GM23338 (cell line): ENCODE results near the gene CORT. TPM values are rescaled to one million over a fixed set of nuclear protein-coding genes. Genes with fewer than 3 reads are reported as not detected.

Source experiments
- ATAC-seq: fragments of 200-7000 bp; cut with Tn5 transposase; 3 replicates; pipeline ENCODE4 v1.9.1; 2020
- DNase-seq: peaks from one replicate; pipeline ENCODE4 v3.0.0-alpha.2; 2015; ENCODE audit warnings: low spot score
- H2AFZ ChIP-seq: fragments of 200-600 bp; sonication (generic); 2 replicates; pipeline ENCODE4 v1.8.0; 2016; ENCODE audit warnings: antibody characterized with exemption, mild to moderate bottlenecking, moderate library complexity
- H3F3A ChIP-seq: fragments of 200-600 bp; sonication (generic); replicated peaks from 2 replicates; pipeline ENCODE4 v1.8.0; 2017; ENCODE audit warnings: antibody characterized with exemption, mixed run types, low read depth
- H3K27ac ChIP-seq: fragments of 200-600 bp; sonication (generic); 2 replicates; pipeline ENCODE4 v1.6.1; 2016; ENCODE audit warnings: low read depth
- H3K27me3 ChIP-seq: fragments of 200-600 bp; sonication (generic); 2 replicates; pipeline ENCODE4 v1.8.0; 2016; ENCODE audit warnings: mild to moderate bottlenecking, mixed run types, moderate library complexity; ENCODE audit not compliant: insufficient read depth
- H3K36me3 ChIP-seq: fragments of 200-600 bp; sonication (generic); 2 replicates; pipeline ENCODE4 v1.8.0; 2016; ENCODE audit warnings: mild to moderate bottlenecking; ENCODE audit not compliant: insufficient read depth
- H3K4me1 ChIP-seq: fragments of 200-600 bp; sonication (generic); 2 replicates; pipeline ENCODE4 v1.8.0; 2016; ENCODE audit warnings: mild to moderate bottlenecking, moderate library complexity; ENCODE audit not compliant: insufficient read depth
- H3K4me2 ChIP-seq: fragments of 200-600 bp; sonication (generic); 2 replicates; pipeline ENCODE4 v1.7.1; 2017; ENCODE audit warnings: mixed run types
- H3K4me3 ChIP-seq: fragments of 200-600 bp; sonication (generic); 2 replicates; pipeline ENCODE4 v1.6.1; 2016; ENCODE audit warnings: mixed run types
- H3K79me2 ChIP-seq: fragments of 200-600 bp; sonication (generic); replicated peaks from 2 replicates; pipeline ENCODE4 v1.8.0; 2017; ENCODE audit warnings: mild to moderate bottlenecking; ENCODE audit not compliant: insufficient read depth
- H3K9me2 ChIP-seq: fragments of 200-600 bp; sonication (generic); 2 replicates; pipeline ENCODE4 v1.8.0; 2017; ENCODE audit not compliant: insufficient read depth
- H4K20me1 ChIP-seq: fragments of 200-600 bp; sonication (generic); replicated peaks from 2 replicates; pipeline ENCODE4 v1.8.0; 2017; ENCODE audit warnings: mild to moderate bottlenecking; ENCODE audit not compliant: insufficient read depth
- H3K27ac Mint-ChIP-seq: 2 replicates; pipeline ENCODE4 v1.8.0; 2020; ENCODE audit warnings: inconsistent platforms, mild to moderate bottlenecking, moderate library complexity, mixed read lengths
- H3K27me3 Mint-ChIP-seq: 3 replicates; pipeline ENCODE4 v1.8.0; 2022; ENCODE audit warnings: low read depth, mild to moderate bottlenecking, moderate library complexity, mixed read lengths, inconsistent platforms; ENCODE audit not compliant: insufficient read depth, poor library complexity
- H3K36me3 Mint-ChIP-seq: 3 replicates; pipeline ENCODE4 v1.8.0; 2021; ENCODE audit warnings: low read depth, mild to moderate bottlenecking, inconsistent platforms, moderate library complexity, mixed read lengths
- H3K4me1 Mint-ChIP-seq: 3 replicates; pipeline ENCODE4 v1.8.0; 2020; ENCODE audit warnings: mild to moderate bottlenecking, inconsistent platforms, mixed read lengths
- H3K4me3 Mint-ChIP-seq: 3 replicates; pipeline ENCODE4 v1.8.0; 2021; ENCODE audit warnings: moderate library complexity, mild to moderate bottlenecking, inconsistent platforms, mixed read lengths
- H3K9me3 Mint-ChIP-seq: 3 replicates; pipeline ENCODE4 v1.8.0; 2020; ENCODE audit warnings: moderate library complexity, mild to moderate bottlenecking, inconsistent platforms, mixed read lengths
- CREB1 ChIP-seq: fragments of 250-450 bp; sonication (Bioruptor Pico); IDR thresholded peaks from 2 replicates; pipeline ENCODE4 v1.5.0; 2020; ENCODE audit warnings: low read depth, mild to moderate bottlenecking, moderate library complexity
- EZH2 ChIP-seq: fragments of 200-600 bp; sonication (generic); IDR thresholded peaks from one replicate; pipeline ENCODE4 v1.8.0; 2017; ENCODE audit warnings: antibody characterized with exemption, mild to moderate bottlenecking, low read depth; ENCODE audit not compliant: unreplicated experiment
- EZH2phosphoT487 ChIP-seq: fragments of 200-600 bp; sonication (generic); IDR thresholded peaks from one replicate; pipeline ENCODE4 v1.8.1; 2018; ENCODE audit warnings: antibody characterized with exemption; ENCODE audit not compliant: unreplicated experiment
- JUNB ChIP-seq: IDR thresholded peaks from one replicate; pipeline ENCODE4 v1.6.1; 2016; ENCODE audit warnings: antibody characterized with exemption; ENCODE audit not compliant: unreplicated experiment
- NANOG ChIP-seq: IDR thresholded peaks from 2 replicates; pipeline ENCODE4 v1.6.1; 2016; ENCODE audit warnings: antibody characterized with exemption, borderline replicate concordance
- POLR2AphosphoS5 ChIP-seq: IDR thresholded peaks from 2 replicates; pipeline ENCODE4 v1.6.1; 2016; ENCODE audit warnings: antibody characterized with exemption, low read depth
- STAT1 ChIP-seq: IDR thresholded peaks from one replicate; pipeline ENCODE4 v1.6.1; 2016; ENCODE audit warnings: antibody characterized with exemption; ENCODE audit not compliant: unreplicated experiment
- ZNF114 ChIP-seq: fragments of 250-450 bp; sonication (Bioruptor Pico); IDR thresholded peaks from 2 replicates; pipeline ENCODE4 v1.5.0; 2020; ENCODE audit warnings: mild to moderate bottlenecking, moderate library complexity
- ZNF331 ChIP-seq: fragments of 250-450 bp; sonication (Bioruptor Pico); IDR thresholded peaks from 2 replicates; pipeline ENCODE4 v1.5.0; 2020; ENCODE audit warnings: low read depth, mild to moderate bottlenecking, moderate library complexity
- polyA plus RNA-seq: library from polyadenylated mRNA; unstranded; fragments of >200 nt; fragmentation: Nextera tagmentation; extraction: Ambion mirVana; gene quantifications from 2 replicates; pipeline ENCODE4 v1.2.1, GENCODE V29; 2016
- total RNA-seq: library from RNA; depleted of rRNA; stranded (reverse); fragments of >200 nt; shearing (Covaris generic); gene quantifications from 2 replicates; pipeline ENCODE4 v1.2.3, GENCODE V29; 2014
- TF ChIP-seq, protein P1 (sequence below): IDR thresholded peaks from one replicate; pipeline ENCODE4 v1.6.1; 2018; ENCODE audit warnings: antibody characterized with exemption; ENCODE audit not compliant: unreplicated experiment
- TF ChIP-seq, protein P2 (sequence below): IDR thresholded peaks from 2 replicates; pipeline ENCODE4 v1.6.1; 2016; ENCODE audit warnings: antibody characterized with exemption
- TF ChIP-seq, protein P3 (sequence below), 2 experiments: fragments of 200-600 bp in 1 of 2; sonication (generic) in 1 of 2; conservative IDR thresholded peaks; 2 replicates each; pipeline versions ENCODE4 v1.5.1 to v1.6.1; 2016 to 2017; ENCODE audit warnings: antibody characterized with exemption in 2 of 2, low read depth in 2 of 2, mild to moderate bottlenecking in 2 of 2, moderate library complexity in 1 of 2

CORT gene
- total and polyA plus RNA-seq, 2 experiments from 2014 or later = 1.4 TPM; not detected in 1

DNA sequence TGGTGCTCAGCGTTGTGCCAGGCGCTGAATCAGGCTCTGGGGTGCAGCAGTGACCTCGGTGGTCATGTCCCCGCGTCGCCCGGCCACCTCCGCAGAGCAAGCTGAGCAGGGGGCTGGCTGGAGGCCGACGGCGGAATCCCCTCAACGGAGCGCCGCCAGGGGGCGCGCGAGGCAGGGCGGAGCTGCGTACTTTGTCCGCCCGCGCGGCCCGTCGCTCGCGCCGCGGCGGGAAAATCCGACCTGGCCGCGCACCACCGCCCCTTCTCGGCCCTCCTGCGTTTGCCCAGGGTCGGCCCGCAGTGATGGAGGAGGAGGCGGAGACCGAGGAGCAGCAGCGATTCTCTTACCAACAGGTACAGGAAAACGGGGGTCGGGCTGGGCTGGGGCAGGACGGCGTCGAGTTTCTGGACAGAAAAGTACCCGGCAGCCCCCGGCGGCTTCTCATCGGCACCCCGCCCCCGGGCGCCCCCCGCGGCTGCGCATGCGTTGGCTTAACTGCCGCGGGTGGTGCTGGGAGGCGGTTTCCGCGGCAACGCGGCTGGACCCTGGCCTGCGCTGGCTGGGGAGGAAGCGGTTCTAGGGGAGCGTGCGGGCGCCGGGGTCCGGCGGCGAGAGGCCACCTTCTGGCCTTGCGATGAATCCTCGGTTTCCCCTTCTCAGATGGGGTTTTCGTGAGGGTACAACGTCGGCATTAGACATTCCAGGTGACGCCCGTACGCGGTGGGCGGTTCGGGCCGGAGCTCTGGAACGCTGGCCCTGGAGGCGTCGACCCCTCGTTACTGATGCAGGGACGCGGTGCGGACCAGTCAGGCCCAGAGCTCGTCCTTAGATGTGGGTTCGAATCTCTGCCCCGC is 19.4 kb upstream of the CORT start, which contains the start of gene CENPS:
CENPS (plus strand) TSS at position 218 of the 854 bp plus-strand sequence; CDS start at position 303, 85 bp downstream.
- ATAC-seq = peak; percentile 92
- peak within 1 kb of the TSS; percentile 97 for H2AFZ ChIP-seq
- H3K4me2 ChIP-seq = peak within 1 kb of the TSS; percentile 83
- no peaks in the 10 kb centered on the region for H3K27me3 ChIP-seq
- H3K79me2 ChIP-seq = no peaks in the 10 kb centered on the region; the same call in 1 of the 2 replicates
- H3K9me2 ChIP-seq = no peaks in the 10 kb centered on the region
- Mint-ChIP-seq H3K36me3 (peaks cover 5% of the 10 kb centered on the region; the same call in 2 of the 3 replicates), H3K27me3 (peaks cover 11% of the 10 kb centered on the region), H3K4me1 (peaks cover 15% of the 10 kb centered on the region), H3K9me3 (no peaks in the 10 kb centered on the region), H3K27ac (peak within 1 kb of the TSS; percentile 97), H3K4me3 (peak within 1 kb of the TSS; percentile 87)
- TF ChIP-seq POLR2AphosphoS5 (peak; percentile 72), NANOG (no peak), STAT1 (no peak), ZNF114 (CRISPR knock-in tag) (no peak), EZH2phosphoT487 (no peak), JUNB (no peak), ZNF331 (no peak), EZH2 (no peak), CREB1 (CRISPR knock-in tag) (peak; percentile 43)
- TF ChIP-seq, protein P1, sequence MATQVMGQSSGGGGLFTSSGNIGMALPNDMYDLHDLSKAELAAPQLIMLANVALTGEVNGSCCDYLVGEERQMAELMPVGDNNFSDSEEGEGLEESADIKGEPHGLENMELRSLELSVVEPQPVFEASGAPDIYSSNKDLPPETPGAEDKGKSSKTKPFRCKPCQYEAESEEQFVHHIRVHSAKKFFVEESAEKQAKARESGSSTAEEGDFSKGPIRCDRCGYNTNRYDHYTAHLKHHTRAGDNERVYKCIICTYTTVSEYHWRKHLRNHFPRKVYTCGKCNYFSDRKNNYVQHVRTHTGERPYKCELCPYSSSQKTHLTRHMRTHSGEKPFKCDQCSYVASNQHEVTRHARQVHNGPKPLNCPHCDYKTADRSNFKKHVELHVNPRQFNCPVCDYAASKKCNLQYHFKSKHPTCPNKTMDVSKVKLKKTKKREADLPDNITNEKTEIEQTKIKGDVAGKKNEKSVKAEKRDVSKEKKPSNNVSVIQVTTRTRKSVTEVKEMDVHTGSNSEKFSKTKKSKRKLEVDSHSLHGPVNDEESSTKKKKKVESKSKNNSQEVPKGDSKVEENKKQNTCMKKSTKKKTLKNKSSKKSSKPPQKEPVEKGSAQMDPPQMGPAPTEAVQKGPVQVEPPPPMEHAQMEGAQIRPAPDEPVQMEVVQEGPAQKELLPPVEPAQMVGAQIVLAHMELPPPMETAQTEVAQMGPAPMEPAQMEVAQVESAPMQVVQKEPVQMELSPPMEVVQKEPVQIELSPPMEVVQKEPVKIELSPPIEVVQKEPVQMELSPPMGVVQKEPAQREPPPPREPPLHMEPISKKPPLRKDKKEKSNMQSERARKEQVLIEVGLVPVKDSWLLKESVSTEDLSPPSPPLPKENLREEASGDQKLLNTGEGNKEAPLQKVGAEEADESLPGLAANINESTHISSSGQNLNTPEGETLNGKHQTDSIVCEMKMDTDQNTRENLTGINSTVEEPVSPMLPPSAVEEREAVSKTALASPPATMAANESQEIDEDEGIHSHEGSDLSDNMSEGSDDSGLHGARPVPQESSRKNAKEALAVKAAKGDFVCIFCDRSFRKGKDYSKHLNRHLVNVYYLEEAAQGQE = no peak
- TF ChIP-seq, protein P2, sequence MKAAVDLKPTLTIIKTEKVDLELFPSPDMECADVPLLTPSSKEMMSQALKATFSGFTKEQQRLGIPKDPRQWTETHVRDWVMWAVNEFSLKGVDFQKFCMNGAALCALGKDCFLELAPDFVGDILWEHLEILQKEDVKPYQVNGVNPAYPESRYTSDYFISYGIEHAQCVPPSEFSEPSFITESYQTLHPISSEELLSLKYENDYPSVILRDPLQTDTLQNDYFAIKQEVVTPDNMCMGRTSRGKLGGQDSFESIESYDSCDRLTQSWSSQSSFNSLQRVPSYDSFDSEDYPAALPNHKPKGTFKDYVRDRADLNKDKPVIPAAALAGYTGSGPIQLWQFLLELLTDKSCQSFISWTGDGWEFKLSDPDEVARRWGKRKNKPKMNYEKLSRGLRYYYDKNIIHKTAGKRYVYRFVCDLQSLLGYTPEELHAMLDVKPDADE = no peak; the same call in 1 of the 2 replicates
- TF ChIP-seq, protein P3, sequence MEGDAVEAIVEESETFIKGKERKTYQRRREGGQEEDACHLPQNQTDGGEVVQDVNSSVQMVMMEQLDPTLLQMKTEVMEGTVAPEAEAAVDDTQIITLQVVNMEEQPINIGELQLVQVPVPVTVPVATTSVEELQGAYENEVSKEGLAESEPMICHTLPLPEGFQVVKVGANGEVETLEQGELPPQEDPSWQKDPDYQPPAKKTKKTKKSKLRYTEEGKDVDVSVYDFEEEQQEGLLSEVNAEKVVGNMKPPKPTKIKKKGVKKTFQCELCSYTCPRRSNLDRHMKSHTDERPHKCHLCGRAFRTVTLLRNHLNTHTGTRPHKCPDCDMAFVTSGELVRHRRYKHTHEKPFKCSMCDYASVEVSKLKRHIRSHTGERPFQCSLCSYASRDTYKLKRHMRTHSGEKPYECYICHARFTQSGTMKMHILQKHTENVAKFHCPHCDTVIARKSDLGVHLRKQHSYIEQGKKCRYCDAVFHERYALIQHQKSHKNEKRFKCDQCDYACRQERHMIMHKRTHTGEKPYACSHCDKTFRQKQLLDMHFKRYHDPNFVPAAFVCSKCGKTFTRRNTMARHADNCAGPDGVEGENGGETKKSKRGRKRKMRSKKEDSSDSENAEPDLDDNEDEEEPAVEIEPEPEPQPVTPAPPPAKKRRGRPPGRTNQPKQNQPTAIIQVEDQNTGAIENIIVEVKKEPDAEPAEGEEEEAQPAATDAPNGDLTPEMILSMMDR (conservative IDR thresholded peaks at IDR 0.05; ENCODE audit: low read depth in 2 of 2) = peak; percentile 73 to 92
- H4K20me1 ChIP-seq = no peaks in the 10 kb centered on the region; the same call in 1 of the 2 replicates
- peak within 1 kb of the TSS; percentile 82 for H3K4me3 ChIP-seq
- H3K36me3 ChIP-seq = no peaks in the 10 kb centered on the region
- DNase-seq = peak; percentile 98
- peaks cover 10% of the 10 kb centered on the region for H3F3A ChIP-seq
- H3K4me1 ChIP-seq = no peaks in the 10 kb centered on the region
- peak within 1 kb of the TSS; percentile 97 for H3K27ac ChIP-seq
